K562 (cell line): Measurements from ENCODE around the gene KYAT1.

Source experiments
- MYC ChIP-seq, 2 experiments: fragments of 250-450 bp in 1 of 2; sonication (Bioruptor Pico) in 1 of 2; IDR thresholded peaks; 2 replicates each; pipeline versions ENCODE4 v1.5.1 to v1.6.1; 2012 to 2021; ENCODE audit warnings: low read depth in 2 of 2, borderline replicate concordance in 1 of 2, improper control_type of control experiment in 1 of 2, low read length in 1 of 2, mild to moderate bottlenecking in 1 of 2, moderate library complexity in 1 of 2
- ZNF785 ChIP-seq: fragments of 250-450 bp; sonication (Bioruptor Pico); IDR thresholded peaks from 2 replicates; pipeline ENCODE4 v1.4.0; 2020; ENCODE audit warnings: mild to moderate bottlenecking
- TF ChIP-seq, protein P1 (sequence below): fragments of 200-800 bp; sonication (Bioruptor generic); IDR thresholded peaks from 2 replicates; pipeline ENCODE4 v1.6.1; 2016; ENCODE audit warnings: missing genetic modification characterization, missing compliant biosample characterization

DNA sequence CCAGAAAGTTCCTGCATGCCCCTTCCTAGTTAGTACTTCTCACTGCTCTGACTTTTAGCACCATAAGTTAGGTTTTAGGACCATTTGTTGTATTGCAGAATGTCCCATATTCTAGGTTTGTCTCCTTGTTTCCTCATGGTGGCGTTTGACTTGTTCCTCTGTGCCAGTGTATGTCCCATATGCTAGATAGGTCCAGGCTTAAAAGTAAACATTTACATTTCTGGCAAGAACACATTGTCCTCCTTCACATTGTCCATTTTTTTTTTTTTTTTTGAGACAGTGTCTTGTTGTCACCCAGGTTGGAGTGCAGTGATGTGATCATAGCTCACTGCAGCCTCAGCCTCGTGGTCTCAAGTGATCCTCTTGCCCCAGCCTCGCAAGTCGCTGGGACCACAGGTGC lies 79.3 kb downstream of the KYAT1 start:
- TF ChIP-seq MYC (IDR thresholded peaks at IDR 0.05; ENCODE audit: low read depth, low read length) (no peak), MYC (CRISPR knock-in tag; IDR thresholded peaks at IDR 0.05; ENCODE audit: borderline replicate concordance, low read depth) (no peak), ZNF785 (CRISPR knock-in tag) (no peak)
- TF ChIP-seq, protein P1, sequence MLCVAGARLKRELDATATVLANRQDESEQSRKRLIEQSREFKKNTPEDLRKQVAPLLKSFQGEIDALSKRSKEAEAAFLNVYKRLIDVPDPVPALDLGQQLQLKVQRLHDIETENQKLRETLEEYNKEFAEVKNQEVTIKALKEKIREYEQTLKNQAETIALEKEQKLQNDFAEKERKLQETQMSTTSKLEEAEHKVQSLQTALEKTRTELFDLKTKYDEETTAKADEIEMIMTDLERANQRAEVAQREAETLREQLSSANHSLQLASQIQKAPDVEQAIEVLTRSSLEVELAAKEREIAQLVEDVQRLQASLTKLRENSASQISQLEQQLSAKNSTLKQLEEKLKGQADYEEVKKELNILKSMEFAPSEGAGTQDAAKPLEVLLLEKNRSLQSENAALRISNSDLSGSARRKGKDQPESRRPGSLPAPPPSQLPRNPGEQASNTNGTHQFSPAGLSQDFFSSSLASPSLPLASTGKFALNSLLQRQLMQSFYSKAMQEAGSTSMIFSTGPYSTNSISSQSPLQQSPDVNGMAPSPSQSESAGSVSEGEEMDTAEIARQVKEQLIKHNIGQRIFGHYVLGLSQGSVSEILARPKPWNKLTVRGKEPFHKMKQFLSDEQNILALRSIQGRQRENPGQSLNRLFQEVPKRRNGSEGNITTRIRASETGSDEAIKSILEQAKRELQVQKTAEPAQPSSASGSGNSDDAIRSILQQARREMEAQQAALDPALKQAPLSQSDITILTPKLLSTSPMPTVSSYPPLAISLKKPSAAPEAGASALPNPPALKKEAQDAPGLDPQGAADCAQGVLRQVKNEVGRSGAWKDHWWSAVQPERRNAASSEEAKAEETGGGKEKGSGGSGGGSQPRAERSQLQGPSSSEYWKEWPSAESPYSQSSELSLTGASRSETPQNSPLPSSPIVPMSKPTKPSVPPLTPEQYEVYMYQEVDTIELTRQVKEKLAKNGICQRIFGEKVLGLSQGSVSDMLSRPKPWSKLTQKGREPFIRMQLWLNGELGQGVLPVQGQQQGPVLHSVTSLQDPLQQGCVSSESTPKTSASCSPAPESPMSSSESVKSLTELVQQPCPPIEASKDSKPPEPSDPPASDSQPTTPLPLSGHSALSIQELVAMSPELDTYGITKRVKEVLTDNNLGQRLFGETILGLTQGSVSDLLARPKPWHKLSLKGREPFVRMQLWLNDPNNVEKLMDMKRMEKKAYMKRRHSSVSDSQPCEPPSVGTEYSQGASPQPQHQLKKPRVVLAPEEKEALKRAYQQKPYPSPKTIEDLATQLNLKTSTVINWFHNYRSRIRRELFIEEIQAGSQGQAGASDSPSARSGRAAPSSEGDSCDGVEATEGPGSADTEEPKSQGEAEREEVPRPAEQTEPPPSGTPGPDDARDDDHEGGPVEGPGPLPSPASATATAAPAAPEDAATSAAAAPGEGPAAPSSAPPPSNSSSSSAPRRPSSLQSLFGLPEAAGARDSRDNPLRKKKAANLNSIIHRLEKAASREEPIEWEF (CRISPR knock-in tag) = no peak
